H1 (cell line): Measurements from ENCODE around the gene CAVIN1. TPM values are rescaled to one million over a fixed set of nuclear protein-coding genes. Genes with fewer than 3 reads are reported as not detected.

Experiments
- CTCF ChIA-PET: fragments of 300-600 bp; sonication (Branson Sonifier 250); formaldehyde crosslinking; loops from one replicate; lab custom pipeline; 2021; ENCODE audit not compliant: partially characterized antibody; lab: Charles Lee
- POLR2A ChIA-PET: fragments of 300-600 bp; sonication (Branson Sonifier 250); formaldehyde crosslinking; loops from one replicate; lab custom pipeline; 2021; ENCODE audit warnings: inconsistent platforms; ENCODE audit not compliant: partially characterized antibody; lab: Charles Lee
- DNase-seq, 2 experiments: peaks; one replicate each; pipeline versions ENCODE4 v3.0.0 to v3.0.0-alpha.2; 2010 to 2022; ENCODE audit warnings: low spot score in 2 of 2, low read depth in 1 of 2, mixed read lengths in 1 of 2
- FAIRE-seq: peaks from 2 replicates; lab custom pipeline; 2011; peaks lifted over from hg19 to GRCh38; lab: Jason Lieb, UNC
- H2AFZ ChIP-seq: 2 replicates; pipeline ENCODE4 v1.8.1; 2012; ENCODE audit warnings: low read length, inconsistent platforms
- H2AK5ac ChIP-seq: 2 replicates; pipeline ENCODE4 v1.6.1; 2013; ENCODE audit warnings: low read depth, low read length
- H2BK120ac ChIP-seq: replicated peaks from 2 replicates; pipeline ENCODE3; 2013; ENCODE audit warnings: low read depth, low read length, inconsistent platforms
- H2BK12ac ChIP-seq: 2 replicates; pipeline ENCODE4 v1.6.1; 2013; ENCODE audit warnings: low read depth, low read length
- H2BK15ac ChIP-seq: 2 replicates; pipeline ENCODE4 v1.6.1; 2013; ENCODE audit warnings: low read length
- H2BK20ac ChIP-seq: 2 replicates; pipeline ENCODE4 v1.6.1; 2013; ENCODE audit warnings: low read length
- H2BK5ac ChIP-seq: 2 replicates; pipeline ENCODE4 v1.6.1; 2013; ENCODE audit warnings: low read depth, low read length
- H3K14ac ChIP-seq: 2 replicates; pipeline ENCODE4 v1.6.1; 2013; ENCODE audit warnings: inconsistent platforms; ENCODE audit not compliant: insufficient read length
- H3K18ac ChIP-seq: 2 replicates; pipeline ENCODE4 v1.6.1; 2013; ENCODE audit warnings: low read length; ENCODE audit errors: extremely low read depth
- H3K23ac ChIP-seq: 2 replicates; pipeline ENCODE4 v1.6.1; 2013; ENCODE audit warnings: inconsistent platforms; ENCODE audit not compliant: insufficient read length
- H3K23me2 ChIP-seq: 2 replicates; pipeline ENCODE4 v1.6.1; 2013; ENCODE audit warnings: low read depth, low read length
- H3K27ac ChIP-seq: 2 replicates; pipeline ENCODE4 v1.6.1; 2011; ENCODE audit warnings: low read depth, low read length, inconsistent platforms
- H3K27me3 ChIP-seq, 4 experiments: replicated peaks in 1 of 4; 1 replicate in 1 of 4; 2 replicates in 3 of 4; pipeline versions ENCODE4 v1.6.1 to v1.8.1; 2011 to 2013; ENCODE audit warnings: low read length in 3 of 4, mild to moderate bottlenecking in 3 of 4, inconsistent platforms in 2 of 4, mixed read lengths in 2 of 4, moderate library complexity in 1 of 4; ENCODE audit not compliant: control insufficient read depth in 3 of 4, insufficient read depth in 3 of 4; ENCODE audit errors: extremely low read depth in 1 of 4
- H3K36me3 ChIP-seq, 4 experiments: 2 replicates each; pipeline versions ENCODE4 v1.6.1 to v1.8.1; 2011 to 2013; ENCODE audit warnings: mild to moderate bottlenecking in 4 of 4, low read length in 3 of 4, moderate library complexity in 2 of 4, control low read depth in 1 of 4, inconsistent platforms in 1 of 4; ENCODE audit not compliant: insufficient read depth in 4 of 4, control insufficient read depth in 2 of 4
- H3K4ac ChIP-seq: replicated peaks from 2 replicates; pipeline ENCODE3; 2013; ENCODE audit warnings: low read length, low read depth, mixed read lengths, inconsistent platforms; ENCODE audit not compliant: insufficient read length
- H3K4me1 ChIP-seq, 4 experiments: replicated peaks in 1 of 4; 1 replicate in 1 of 4; 2 replicates in 3 of 4; pipeline versions ENCODE4 v1.6.1 to v1.8.1; 2011 to 2013; ENCODE audit warnings: low read length in 3 of 4, inconsistent platforms in 2 of 4, mixed read lengths in 1 of 4; ENCODE audit not compliant: insufficient read depth in 4 of 4, control insufficient read depth in 3 of 4
- H3K4me2 ChIP-seq, 2 experiments: 2 replicates each; pipeline versions ENCODE4 v1.6.1 to v1.8.1; 2011 to 2013; ENCODE audit warnings: low read depth in 2 of 2, low read length in 2 of 2, control low read depth in 1 of 2, inconsistent platforms in 1 of 2, mild to moderate bottlenecking in 1 of 2; ENCODE audit not compliant: insufficient read depth in 1 of 2
- H3K4me3 ChIP-seq, 4 experiments: fragments of 200-600, 300-600 bp in 1 of 4; sonication (generic), shearing (Covaris generic), sonication (Bioruptor Twin) in 1 of 4; 2 replicates each; pipeline versions ENCODE4 v1.5.1 to v1.8.1; 2011 to 2016; ENCODE audit warnings: low read length in 4 of 4, low read depth in 3 of 4, control low read depth in 2 of 4, inconsistent platforms in 2 of 4, mild to moderate bottlenecking in 2 of 4, mixed read lengths in 1 of 4, moderate library complexity in 1 of 4; ENCODE audit not compliant: insufficient read depth in 2 of 4; ENCODE audit errors: extremely low read depth in 1 of 4
- H3K56ac ChIP-seq: replicated peaks from 2 replicates; pipeline ENCODE3; 2013; ENCODE audit warnings: low read depth, mild to moderate bottlenecking, mixed read lengths, low read length, inconsistent platforms; ENCODE audit not compliant: insufficient read length
- H3K79me1 ChIP-seq: 2 replicates; pipeline ENCODE4 v1.6.1; 2013; ENCODE audit warnings: low read depth, low read length, control low read depth
- H3K79me2 ChIP-seq, 2 experiments: 2 replicates each; pipeline versions ENCODE4 v1.6.1 to v1.8.1; 2012 to 2013; ENCODE audit warnings: low read length in 2 of 2, mild to moderate bottlenecking in 2 of 2, inconsistent platforms in 1 of 2; ENCODE audit not compliant: insufficient read depth in 2 of 2, control insufficient read depth in 1 of 2
- H3K9ac ChIP-seq, 4 experiments: replicated peaks in 1 of 4; 1 replicate in 1 of 4; 2 replicates in 3 of 4; pipeline versions ENCODE4 v1.6.1 to v1.8.1; 2011 to 2013; ENCODE audit warnings: low read depth in 3 of 4, low read length in 3 of 4, control low read depth in 2 of 4, mild to moderate bottlenecking in 2 of 4, moderate library complexity in 2 of 4, inconsistent platforms in 1 of 4; ENCODE audit errors: extremely low read depth in 1 of 4
- H3K9me3 ChIP-seq, 2 experiments: 2 replicates each; pipeline versions ENCODE4 v1.6.1 to v1.8.1; 2012 to 2013; ENCODE audit warnings: mild to moderate bottlenecking in 2 of 2, moderate library complexity in 2 of 2, control low read depth in 1 of 2, inconsistent platforms in 1 of 2, low read depth in 1 of 2, low read length in 1 of 2, mixed read lengths in 1 of 2; ENCODE audit not compliant: insufficient read depth in 2 of 2
- H4K20me1 ChIP-seq, 2 experiments: replicated peaks in 1 of 2; 2 replicates each; pipeline versions ENCODE3 to v1.8.1; 2011 to 2013; ENCODE audit warnings: inconsistent platforms in 2 of 2, low read length in 2 of 2, mild to moderate bottlenecking in 1 of 2; ENCODE audit not compliant: insufficient read depth in 2 of 2, control insufficient read depth in 1 of 2
- H4K5ac ChIP-seq: 2 replicates; pipeline ENCODE4 v1.6.1; 2013; ENCODE audit warnings: low read length, low read depth, mixed read lengths, inconsistent platforms; ENCODE audit not compliant: insufficient read length
- H4K8ac ChIP-seq: 2 replicates; pipeline ENCODE4 v1.8.0; 2013; ENCODE audit warnings: mild to moderate bottlenecking, moderate library complexity, low read length, inconsistent platforms; ENCODE audit not compliant: insufficient read depth; ENCODE audit errors: extremely low read depth
- H4K91ac ChIP-seq: replicated peaks from 2 replicates; pipeline ENCODE3; 2013; ENCODE audit warnings: low read length, mixed read lengths, inconsistent platforms; ENCODE audit not compliant: insufficient read length
- ATF2 ChIP-seq: IDR thresholded peaks from 2 replicates; pipeline ENCODE4 v1.6.1; 2012; ENCODE audit warnings: low read length, inconsistent platforms
- CHD2 ChIP-seq: IDR thresholded peaks from 2 replicates; pipeline ENCODE4 v1.6.1; 2012; ENCODE audit warnings: low read length, improper control_type of control experiment
- CTCF ChIP-seq, 3 experiments: IDR thresholded peaks; 1 replicate in 2 of 3; 2 replicates in 1 of 3; pipeline versions ENCODE4 v1.5.1 to v1.6.1; 2011; ENCODE audit warnings: low read length in 3 of 3, mild to moderate bottlenecking in 3 of 3, inconsistent platforms in 2 of 3, low read depth in 1 of 3, moderate library complexity in 1 of 3; ENCODE audit not compliant: insufficient read depth in 1 of 3; ENCODE audit errors: control extremely low read depth in 1 of 3
- HDAC2 ChIP-seq, 2 experiments: fragments of 300-600 bp in 1 of 2; sonication (generic) in 1 of 2; IDR thresholded peaks; 2 replicates each; pipeline ENCODE4 v1.6.1; 2011 to 2012; ENCODE audit warnings: low read depth in 2 of 2, low read length in 2 of 2, mild to moderate bottlenecking in 2 of 2, moderate library complexity in 2 of 2, borderline replicate concordance in 1 of 2, inconsistent platforms in 1 of 2
- KDM5A ChIP-seq: fragments of 200-600 bp; IDR thresholded peaks from 2 replicates; pipeline ENCODE4 v1.7.1; 2012; ENCODE audit warnings: mild to moderate bottlenecking, low read length, inconsistent platforms, mixed read lengths
- PHF8 ChIP-seq: fragments of 200-600 bp; sonication (generic); conservative IDR thresholded peaks from 2 replicates; pipeline ENCODE4 v1.7.1; 2012; ENCODE audit warnings: low read depth, mild to moderate bottlenecking, inconsistent platforms, low read length, moderate library complexity
- SP4 ChIP-seq: IDR thresholded peaks from 2 replicates; pipeline ENCODE4 v1.6.1; 2012; ENCODE audit warnings: low read length, inconsistent platforms
- WGBS, 2 experiments: shearing (Covaris generic) in 1 of 2; methylation state at CpG; one replicate each; pipeline versions ENCODE4 v1.1.6 to v1.1.7; 2013 to 2015; ENCODE audit warnings: low lambda C conversion rate in 2 of 2, mixed read lengths in 2 of 2, inconsistent platforms in 1 of 2, low coverage in 1 of 2, missing lambda C conversion rate in 1 of 2; ENCODE audit not compliant: insufficient replicate concordance in 2 of 2, insufficient coverage in 1 of 2, insufficient read length in 1 of 2; ENCODE audit errors: extremely low coverage in 1 of 2, missing lambda C conversion rate in 1 of 2; 5-methylcytosine and 5-hydroxymethylcytosine counted together
- polyA plus RNA-seq, 7 experiments: library from polyadenylated mRNA; depleted of rRNA in 3 of 7; stranded (reverse) in 5 of 7; unstranded in 2 of 7; fragments of >200 nt in 5 of 7; fragments of 200-250 nt in 2 of 7; gene quantifications; 1 replicate in 5 of 7; 2 replicates in 1 of 7; 4 replicates in 1 of 7; pipeline versions ENCODE4 v1.2.1 to v1.2.3, GENCODE V29; 2011 to 2013; ENCODE audit warnings: missing spikeins in 2 of 7, mixed read lengths in 2 of 7
- total RNA-seq: library from RNA; stranded (reverse); fragmentation: NEBNext Ultra II Directional; extraction: Animal tissue kit (Norgen Biotek cat#: 25700); gene quantifications from 2 replicates; pipeline ENCODE4 v1.2.1, GENCODE V29; 2021

CAVIN1 gene
- total and polyA plus RNA-seq, 2 of the 8 experiments (the other 6 are each of a cell fraction or from before 2014, with no cell fraction given): 16.2 to 41.6 TPM

- Histone ChIP-seq H3K27ac (no peak overlapping the region), H3K23me2 (peaks cover 14% of the 10 kb centered on the region), H2BK12ac (peak overlapping the region; percentile 99; the same call in 1 of the 2 replicates), H3K9me3 (no peaks in the 10 kb centered on the region), H3K79me2 (peaks cover 0 to 19% of the 10 kb centered on the region in 2 experiments; a peak in 2 of 4 replicates), H3K79me1 (peaks cover 9% of the 10 kb centered on the region), H2BK15ac (peak overlapping the region; percentile 99; the same call in 1 of the 2 replicates), H3K9ac (peak overlapping the region; percentile 35 to 71 (median 55)), H3K18ac (peak overlapping the region; percentile 85), H2BK5ac (peak overlapping the region; percentile 75), H2AFZ (no peak overlapping the region), H3K27me3 (peaks cover 0 to 13% (median 10%) of the 10 kb centered on the region in 4 experiments; a peak in 6 of 7 replicates), H3K56ac (no peak overlapping the region), H3K4me2 (peak overlapping the region; percentile 99), H2BK20ac (no peak overlapping the region; the same call in 1 of the 2 replicates), H3K14ac (peak overlapping the region; percentile 98), H3K36me3 (no peaks in the 10 kb centered on the region), H4K20me1 (peaks cover 6 to 8% of the 10 kb centered on the region in 2 experiments), H4K8ac (peak overlapping the region; percentile 87), H3K4me3 (peak overlapping the region; percentile 73 to 99 (median 86)), H3K4me1 (peaks cover 0 to 17% (median 8%) of the 10 kb centered on the region in 4 experiments; a peak in 5 of 7 replicates), H2AK5ac (peak overlapping the region; percentile 65; the same call in 1 of the 2 replicates), H3K23ac (no peak overlapping the region), H2BK120ac (no peak overlapping the region), H4K5ac (no peak overlapping the region), H3K4ac (peak overlapping the region; percentile 91), H4K91ac (peak overlapping the region; percentile 81)
- 1% methylated on average over 26 of the region's 44 CpGs; no CpG with 5 or more reads in 1 of the 2 experiments for WGBS, 2 experiments
- no peak for FAIRE-seq
- CTCF ChIA-PET: interaction anchor here (0.5 to 6.1 kb wide), 12 partner anchors 7 to 348 kb away, joined by 3 to 36 read pairs (median 4); no protein-coding TSS in a partner anchor
- peak in 1 of 2 experiments; percentile 70 for DNase-seq
- POLR2A ChIA-PET: interaction anchor here (0.8 to 2.6 kb wide), 17 partner anchors 8 to 300 kb away, joined by 3 to 19 read pairs (median 7); partner anchors contain the start of genes HSPB9 and NAGLU
- TF ChIP-seq CTCF (IDR thresholded peaks at IDR 0.05; ENCODE audit: control extremely low read depth in 1 of 3, insufficient read depth in 1 of 3, low read depth in 1 of 3, low read length in 3 of 3) (no peak), HDAC2 (IDR thresholded peaks at IDR 0.05; ENCODE audit: borderline replicate concordance in 1 of 2, low read depth in 2 of 2, low read length in 2 of 2) (peak in 1 of 2 experiments; percentile 73; a peak in 1 of 4 replicates), CHD2 (no peak), ATF2 (no peak), KDM5A (no peak), SP4 (no peak), PHF8 (no peak)
Measured at GRCh38 chr17:42422412-42422957, 571 bp downstream of the CAVIN1 start.
